Liver (tissue), 9 donors: ENCODE data around the gene FGF14. TPM values are rescaled to one million over a fixed set of nuclear protein-coding genes. Genes with fewer than 3 reads are reported as not detected.
A peak's percentile ranks its signal among the peaks of the same experiment; 100 is the strongest.

ENCODE experiments used
- DNase-seq: peaks from one replicate; pipeline ENCODE4 v3.0.0-alpha.2; 2017; ENCODE audit warnings: low spot score
- H3K27ac ChIP-seq, 2 donors: one replicate each; pipeline ENCODE4 v1.7.0; 2013; ENCODE audit warnings: inconsistent platforms in 2 of 2, low read length in 2 of 2, control low read depth in 1 of 2, low read depth in 1 of 2, mild to moderate bottlenecking in 1 of 2
- H3K27me3 ChIP-seq, 4 donors: one replicate each; pipeline versions ENCODE4 v1.6.1 to v1.7.0; 2013; ENCODE audit warnings: low read length in 3 of 4, inconsistent platforms in 1 of 4, mild to moderate bottlenecking in 1 of 4, moderate library complexity in 1 of 4; ENCODE audit not compliant: control insufficient read depth in 4 of 4, insufficient read depth in 4 of 4
- H3K36me3 ChIP-seq, 4 donors: one replicate each; pipeline versions ENCODE4 v1.6.1 to v1.7.0; 2013; ENCODE audit warnings: low read length in 3 of 4, mild to moderate bottlenecking in 3 of 4, low read depth in 1 of 4, moderate library complexity in 1 of 4; ENCODE audit not compliant: control insufficient read depth in 4 of 4, insufficient read depth in 3 of 4
- H3K4me1 ChIP-seq, 4 donors: one replicate each; pipeline versions ENCODE4 v1.6.1 to v1.7.0; 2013; ENCODE audit warnings: low read length in 3 of 4, mild to moderate bottlenecking in 3 of 4, moderate library complexity in 1 of 4; ENCODE audit not compliant: control insufficient read depth in 4 of 4, insufficient read depth in 4 of 4
- H3K4me3 ChIP-seq, 3 donors: one replicate each; pipeline versions ENCODE4 v1.6.1 to v1.7.0; 2013; ENCODE audit warnings: low read length in 3 of 3, control low read depth in 1 of 3, low read depth in 1 of 3, mild to moderate bottlenecking in 1 of 3
- H3K9ac ChIP-seq, 2 donors: one replicate each; pipeline ENCODE4 v1.7.0; 2013; ENCODE audit warnings: low read length in 2 of 2, mild to moderate bottlenecking in 2 of 2, moderate library complexity in 2 of 2, control low read depth in 1 of 2, low read depth in 1 of 2
- H3K9me3 ChIP-seq, 4 donors: one replicate each; pipeline versions ENCODE4 v1.6.1 to v1.7.0; 2013; ENCODE audit warnings: low read length in 3 of 4; ENCODE audit not compliant: control insufficient read depth in 4 of 4
- ATF3 ChIP-seq: IDR thresholded peaks from 2 replicates; pipeline ENCODE4 v1.6.1; 2016; ENCODE audit warnings: antibody characterized with exemption
- CTCF ChIP-seq: fragments of 150-350 bp; IDR thresholded peaks from 2 replicates; pipeline ENCODE4 v1.5.1; 2017; ENCODE audit warnings: improper control_type of control experiment, low read depth, low read length; ENCODE audit not compliant: missing input control
- EGR1 ChIP-seq, 2 donors: IDR thresholded peaks; 2 replicates each; pipeline ENCODE4 v1.6.1; 2016 to 2018; ENCODE audit warnings: antibody characterized with exemption in 2 of 2, low read depth in 2 of 2
- FOXA1 ChIP-seq: IDR thresholded peaks from 2 replicates; pipeline ENCODE4 v1.6.1; 2016; ENCODE audit warnings: antibody characterized with exemption
- FOXA2 ChIP-seq: IDR thresholded peaks from 2 replicates; pipeline ENCODE4 v1.6.1; 2016; ENCODE audit warnings: antibody characterized with exemption
- GABPA ChIP-seq, 2 donors: IDR thresholded peaks in 1 of 2; conservative IDR thresholded peaks in 1 of 2; 2 replicates each; pipeline ENCODE4 v1.6.1; 2016; ENCODE audit warnings: antibody characterized with exemption in 2 of 2, mild to moderate bottlenecking in 1 of 2, moderate library complexity in 1 of 2
- HNF4A ChIP-seq, 2 donors: conservative IDR thresholded peaks; 2 replicates each; pipeline ENCODE4 v1.6.1; 2016; ENCODE audit warnings: antibody characterized with exemption in 2 of 2, mild to moderate bottlenecking in 2 of 2
- JUND ChIP-seq, 2 donors: IDR thresholded peaks; 2 replicates each; pipeline ENCODE4 v1.6.1; 2016; ENCODE audit warnings: antibody characterized with exemption in 2 of 2
- RAD21 ChIP-seq, 2 donors: IDR thresholded peaks; 2 replicates each; pipeline ENCODE4 v1.6.1; 2016; ENCODE audit warnings: antibody characterized with exemption in 2 of 2, mild to moderate bottlenecking in 2 of 2
- RXRA ChIP-seq, 2 donors: IDR thresholded peaks; 2 replicates each; pipeline ENCODE4 v1.6.1; 2017 to 2018; ENCODE audit warnings: antibody characterized with exemption in 2 of 2, mild to moderate bottlenecking in 1 of 2
- SP1 ChIP-seq: IDR thresholded peaks from 2 replicates; pipeline ENCODE4 v1.6.1; 2018; ENCODE audit warnings: antibody characterized with exemption, mild to moderate bottlenecking
- TAF1 ChIP-seq: conservative IDR thresholded peaks from 2 replicates; pipeline ENCODE4 v1.6.1; 2016; ENCODE audit warnings: antibody characterized with exemption, mild to moderate bottlenecking
- YY1 ChIP-seq: IDR thresholded peaks from 2 replicates; pipeline ENCODE4 v1.6.1; 2016; ENCODE audit warnings: antibody characterized with exemption, mild to moderate bottlenecking
- WGBS: extraction: QIAGEN DNeasy Blood & Tissue Kit; methylation state at CpG from one replicate; pipeline ENCODE4 v1.1.7; 2013; 5-methylcytosine and 5-hydroxymethylcytosine counted together
- polyA plus RNA-seq, 2 donors: library from polyadenylated mRNA; stranded (reverse) in 1 of 2; unstranded in 1 of 2; fragments of 200-250 nt in 1 of 2; fragments of >200 nt in 1 of 2; fragmentation: Nextera tagmentation in 1 of 2; extraction: Ambion mirVana in 1 of 2; gene quantifications; one replicate each; pipeline versions ENCODE4 v1.2.1 to v1.2.3, GENCODE V29; 2013 to 2015
- total RNA-seq, 2 donors: library from RNA; depleted of rRNA; stranded (reverse); fragments of >200 nt; gene quantifications; one replicate each; pipeline ENCODE4 v1.2.3, GENCODE V29; 2014
- TF ChIP-seq, protein P1 (sequence below): IDR thresholded peaks from 2 replicates; pipeline ENCODE4 v1.6.1; 2016; ENCODE audit warnings: antibody characterized with exemption
- donor health status: healthy.
- donor health status: healthy.
- donor health status: healthy.
- donor health status: healthy.
- donor health status: healthy.

FGF14 gene
- total and polyA plus RNA-seq, 4 donors = 0.05 to 3.3 (median 1.0) TPM

GRCh38 chr13:101711307-101712025, 690.4 kb downstream of the FGF14 start:
- peaks cover 3 to 17% (median 10%) of the 10 kb centered on the region in 4 donors for H3K4me1 ChIP-seq
- H3K9ac ChIP-seq = no peak overlapping the region
- WGBS = 90% methylated on average over 2 of the region's 2 CpGs
- no peaks in the 10 kb centered on the region for H3K9me3 ChIP-seq
- no peak overlapping the region for H3K27ac ChIP-seq
- H3K27me3 ChIP-seq = no peaks in the 10 kb centered on the region
- no peaks in the 10 kb centered on the region for H3K36me3 ChIP-seq
- H3K4me3 ChIP-seq = no peak overlapping the region
- TF ChIP-seq ATF3 (no peak), JUND (IDR thresholded peaks at IDR 0.05) (no peak), TAF1 (no peak)
- DNase-seq = no peak

- Histone ChIP-seq H3K9ac (no peak overlapping the region), H3K27ac (no peak overlapping the region), H3K4me3 (no peak overlapping the region), H3K9me3 (no peaks in the 10 kb centered on the region), H3K27me3 (no peaks in the 10 kb centered on the region), H3K36me3 (no peaks in the 10 kb centered on the region), H3K4me1 (peaks cover 3 to 18% (median 11%) of the 10 kb centered on the region in 4 donors)
- 65% methylated on average over 6 of the region's 6 CpGs for WGBS
- DNase-seq = no peak
- peak; percentile 18 to 65 for TF ChIP-seq RAD21 (IDR thresholded peaks at IDR 0.05)
- TF ChIP-seq GABPA (IDR thresholded peaks at IDR 0.05 in 1 of 2, conservative IDR thresholded peaks at IDR 0.05 in 1 of 2) = no peak
- peak; percentile 66 for TF ChIP-seq SP1
- TF ChIP-seq FOXA2 = no peak
- TF ChIP-seq ATF3 = peak; percentile 43
- peak in 1 of 2 donors; percentile 44 for TF ChIP-seq RXRA (IDR thresholded peaks at IDR 0.05)
- TF ChIP-seq, protein P1, sequence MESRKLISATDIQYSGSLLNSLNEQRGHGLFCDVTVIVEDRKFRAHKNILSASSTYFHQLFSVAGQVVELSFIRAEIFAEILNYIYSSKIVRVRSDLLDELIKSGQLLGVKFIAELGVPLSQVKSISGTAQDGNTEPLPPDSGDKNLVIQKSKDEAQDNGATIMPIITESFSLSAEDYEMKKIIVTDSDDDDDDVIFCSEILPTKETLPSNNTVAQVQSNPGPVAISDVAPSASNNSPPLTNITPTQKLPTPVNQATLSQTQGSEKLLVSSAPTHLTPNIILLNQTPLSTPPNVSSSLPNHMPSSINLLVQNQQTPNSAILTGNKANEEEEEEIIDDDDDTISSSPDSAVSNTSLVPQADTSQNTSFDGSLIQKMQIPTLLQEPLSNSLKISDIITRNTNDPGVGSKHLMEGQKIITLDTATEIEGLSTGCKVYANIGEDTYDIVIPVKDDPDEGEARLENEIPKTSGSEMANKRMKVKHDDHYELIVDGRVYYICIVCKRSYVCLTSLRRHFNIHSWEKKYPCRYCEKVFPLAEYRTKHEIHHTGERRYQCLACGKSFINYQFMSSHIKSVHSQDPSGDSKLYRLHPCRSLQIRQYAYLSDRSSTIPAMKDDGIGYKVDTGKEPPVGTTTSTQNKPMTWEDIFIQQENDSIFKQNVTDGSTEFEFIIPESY = no peak
- TF ChIP-seq HNF4A (conservative IDR thresholded peaks at IDR 0.05) = peak; percentile 24 to 62
- peak; percentile 65 for TF ChIP-seq YY1
Observed at GRCh38 chr13:101709952-101710351, 691.9 kb downstream of the FGF14 start.

DNA sequence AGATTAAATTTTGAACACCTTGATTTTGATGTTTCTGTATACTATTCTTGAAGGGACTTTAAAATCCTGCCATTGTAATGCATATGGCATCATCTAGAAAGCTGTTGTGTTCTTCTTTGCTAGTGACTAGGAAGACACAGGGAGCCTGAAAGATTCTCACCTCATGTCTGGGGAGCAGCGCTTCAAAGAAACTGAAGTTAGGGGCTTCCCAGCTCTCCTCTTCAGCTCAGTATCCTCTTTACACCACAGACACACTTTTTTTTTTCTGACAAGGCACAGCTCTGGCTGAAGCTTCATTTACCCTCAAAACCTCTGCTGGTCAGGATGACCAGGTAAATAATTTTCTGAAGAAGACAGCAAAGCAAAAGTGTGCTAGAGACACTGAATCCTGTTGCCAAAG, 693.7 kb downstream of the FGF14 start:
- Histone ChIP-seq H3K9me3 (no peaks in the 10 kb centered on the region), H3K9ac (no peak overlapping the region), H3K4me3 (no peak overlapping the region), H3K4me1 (peaks cover 3 to 18% (median 11%) of the 10 kb centered on the region in 4 donors), H3K27me3 (no peaks in the 10 kb centered on the region), H3K27ac (peak overlapping the region in 1 of 2 donors; percentile 36), H3K36me3 (no peaks in the 10 kb centered on the region)
- no peak for DNase-seq
- TF ChIP-seq RAD21 (IDR thresholded peaks at IDR 0.05) (no peak), EGR1 (IDR thresholded peaks at IDR 0.05; ENCODE audit: low read depth in 2 of 2) (no peak), FOXA1 (no peak), CTCF (no peak), GABPA (IDR thresholded peaks at IDR 0.05 in 1 of 2, conservative IDR thresholded peaks at IDR 0.05 in 1 of 2) (no peak), HNF4A (conservative IDR thresholded peaks at IDR 0.05) (no peak), SP1 (no peak)
- 91% methylated on average over 1 of the region's 1 CpG for WGBS
